ENCODE measurements around the gene STRIP1.

The STRIP1 gene

GRCh38 chr1:110012100-110012780 lies 22.2 kb upstream of the STRIP1 start:
- no peak overlapping the region for H3K4me3 ChIP-seq (ENCODE audit: insufficient read depth, low read length, poor library complexity, severe bottlenecking)
- TF ChIP-seq EZH2phosphoT487 (conservative IDR thresholded peaks at IDR 0.05; ENCODE audit: low read length), result no peak
- no peak for TF ChIP-seq CTCF (IDR thresholded peaks at IDR 0.05; ENCODE audit: insufficient read depth, low read length, poor library complexity, severe bottlenecking)
- H2AFZ ChIP-seq (ENCODE audit: low read depth, low read length, severe bottlenecking), result no peak overlapping the region
- no peaks in the 10 kb centered on the region for H3K9me2 ChIP-seq (replicated peaks; ENCODE audit: insufficient read depth, low read length)
- no peaks in the 10 kb centered on the region for H4K20me1 ChIP-seq (ENCODE audit: low read depth, low read length)
- H3K4me2 ChIP-seq (ENCODE audit: low read depth, low read length, poor library complexity, severe bottlenecking), result no peak overlapping the region
- H3K36me3 ChIP-seq (ENCODE audit: low read length), result peaks cover 28% of the 10 kb centered on the region; the same call in 1 of the 2 replicates
- H3K27ac ChIP-seq (ENCODE audit: low read depth, low read length), result no peak overlapping the region
- no peaks in the 10 kb centered on the region for H3K27me3 ChIP-seq (ENCODE audit: low read length)
- no peak overlapping the region for H3K9ac ChIP-seq (ENCODE audit: low read length)
- H3F3A ChIP-seq (ENCODE audit: insufficient read depth), result no peaks in the 10 kb centered on the region
- H3K9me3 ChIP-seq (ENCODE audit: insufficient read depth, low read length), result no peaks in the 10 kb centered on the region
- no peaks in the 10 kb centered on the region for H3K79me2 ChIP-seq (ENCODE audit: insufficient read depth, low read length)

GRCh38 chr1:110017792-110018191 lies 16.6 kb upstream of the STRIP1 start:
- H3K9ac ChIP-seq (ENCODE audit: low read length), result no peak overlapping the region
- H3K36me3 ChIP-seq (ENCODE audit: low read length), result peaks cover 44% of the 10 kb centered on the region
- H3K4me3 ChIP-seq (ENCODE audit: insufficient read depth, low read length, poor library complexity, severe bottlenecking), result no peak overlapping the region
- no peak overlapping the region for H3K4me2 ChIP-seq (ENCODE audit: low read depth, low read length, poor library complexity, severe bottlenecking)
- H3K9me3 ChIP-seq (ENCODE audit: insufficient read depth, low read length), result no peaks in the 10 kb centered on the region
- H3K27me3 ChIP-seq (ENCODE audit: low read length), result no peaks in the 10 kb centered on the region
- H4K20me1 ChIP-seq (ENCODE audit: low read depth, low read length), result no peaks in the 10 kb centered on the region
- H3K79me2 ChIP-seq (ENCODE audit: insufficient read depth, low read length), result no peaks in the 10 kb centered on the region
- H2AFZ ChIP-seq (ENCODE audit: low read depth, low read length, severe bottlenecking), result no peak overlapping the region
- TF ChIP-seq CTCF (IDR thresholded peaks at IDR 0.05; ENCODE audit: insufficient read depth, low read length, poor library complexity, severe bottlenecking) (no peak), EZH2phosphoT487 (conservative IDR thresholded peaks at IDR 0.05; ENCODE audit: low read length) (no peak)
- no peak overlapping the region for H3K27ac ChIP-seq (ENCODE audit: low read depth, low read length)
- H3F3A ChIP-seq (ENCODE audit: insufficient read depth), result no peaks in the 10 kb centered on the region
- no peaks in the 10 kb centered on the region for H3K9me2 ChIP-seq (replicated peaks; ENCODE audit: insufficient read depth, low read length)

GRCh38 chr1:110018396-110018795 lies 16.0 kb upstream of the STRIP1 start:
- no peak overlapping the region for H3K4me2 ChIP-seq (ENCODE audit: low read depth, low read length, poor library complexity, severe bottlenecking)
- no peak overlapping the region for H3K27ac ChIP-seq (ENCODE audit: low read depth, low read length)
- H3K9me3 ChIP-seq (ENCODE audit: insufficient read depth, low read length), result no peaks in the 10 kb centered on the region
- no peaks in the 10 kb centered on the region for H3F3A ChIP-seq (ENCODE audit: insufficient read depth)
- H3K4me3 ChIP-seq (ENCODE audit: insufficient read depth, low read length, poor library complexity, severe bottlenecking), result no peak overlapping the region
- no peaks in the 10 kb centered on the region for H3K9me2 ChIP-seq (replicated peaks; ENCODE audit: insufficient read depth, low read length)
- H2AFZ ChIP-seq (ENCODE audit: low read depth, low read length, severe bottlenecking), result no peak overlapping the region
- no peak overlapping the region for H3K9ac ChIP-seq (ENCODE audit: low read length)
- no peaks in the 10 kb centered on the region for H3K79me2 ChIP-seq (ENCODE audit: insufficient read depth, low read length)
- H4K20me1 ChIP-seq (ENCODE audit: low read depth, low read length), result no peaks in the 10 kb centered on the region
- peaks cover 40% of the 10 kb centered on the region for H3K36me3 ChIP-seq (ENCODE audit: low read length)
- no peak for TF ChIP-seq CTCF (IDR thresholded peaks at IDR 0.05; ENCODE audit: insufficient read depth, low read length, poor library complexity, severe bottlenecking)
- no peak for TF ChIP-seq EZH2phosphoT487 (conservative IDR thresholded peaks at IDR 0.05; ENCODE audit: low read length)
- H3K27me3 ChIP-seq (ENCODE audit: low read length), result no peaks in the 10 kb centered on the region

Measured in SU-DHL-6 (cell line).